HG03457 (cell line): ENCODE measurements around the gene CCDC88C.

Experiments used
- ATAC-seq: cut with Tn5 transposase; IDR thresholded peaks from one replicate; pipeline ENCODE4 v1.9.1; 2021; ENCODE audit warnings: moderate number of reproducible peaks; ENCODE audit not compliant: unreplicated experiment

CCDC88C gene

DNA sequence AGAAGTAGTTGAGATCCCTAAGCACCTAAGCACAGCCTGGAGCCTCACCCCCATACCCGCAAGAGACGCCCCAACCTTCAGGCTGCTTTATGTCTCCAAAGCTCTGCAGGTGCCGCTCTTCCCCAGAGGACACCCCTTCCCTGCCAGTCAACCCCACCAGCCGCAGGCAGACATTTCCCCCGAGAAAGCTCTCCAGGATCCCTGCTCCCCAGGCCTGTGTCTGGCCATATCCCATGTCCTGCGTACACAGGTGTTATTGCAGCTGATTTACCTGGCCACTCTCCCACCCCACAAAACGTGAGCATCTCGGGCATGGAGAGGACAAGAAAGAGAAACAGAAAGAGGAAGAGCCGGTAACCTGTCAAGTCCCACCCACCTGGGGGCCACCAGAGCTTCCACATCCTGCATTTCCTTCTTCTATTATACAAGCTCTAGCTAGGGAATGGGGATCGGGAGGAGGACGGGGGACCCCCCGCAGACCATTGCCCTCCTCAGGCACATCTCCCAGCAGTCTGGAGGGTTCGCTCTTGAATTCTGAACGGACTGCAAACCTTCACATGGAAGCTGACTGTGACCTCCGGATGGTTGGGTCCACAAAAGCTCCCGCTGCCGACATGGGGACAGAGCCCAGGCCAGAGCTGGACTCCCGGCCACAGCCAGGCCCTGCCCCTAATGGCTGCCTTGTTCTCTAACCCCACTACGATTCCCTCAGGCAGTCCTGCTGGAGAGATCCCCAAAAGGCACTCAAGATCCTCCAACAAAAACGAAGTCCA is 17.6 kb downstream of the CCDC88C start:
- ATAC-seq, result no peak

DNA sequence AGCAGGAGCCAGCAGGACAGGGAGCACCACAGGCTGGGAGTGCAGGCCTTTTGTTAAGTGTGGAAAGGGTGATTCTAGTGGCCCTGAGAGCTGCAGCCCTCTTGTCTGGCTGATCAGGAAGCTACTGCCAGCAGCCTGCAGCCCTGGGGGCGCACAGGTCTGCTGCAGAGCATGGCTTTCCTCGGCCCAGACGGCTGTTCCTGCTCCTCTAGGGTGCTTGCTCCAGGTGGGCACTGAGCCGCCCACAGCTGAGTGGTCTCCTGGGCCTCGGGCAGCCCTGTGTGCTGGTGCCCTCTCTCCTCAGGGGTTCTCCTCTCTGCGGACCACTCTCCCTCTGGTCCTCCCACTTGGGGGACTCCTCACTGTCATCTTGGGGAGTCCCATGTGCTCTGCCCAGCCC is 18.9 kb downstream of the CCDC88C start:
- ATAC-seq, result no peak

DNA sequence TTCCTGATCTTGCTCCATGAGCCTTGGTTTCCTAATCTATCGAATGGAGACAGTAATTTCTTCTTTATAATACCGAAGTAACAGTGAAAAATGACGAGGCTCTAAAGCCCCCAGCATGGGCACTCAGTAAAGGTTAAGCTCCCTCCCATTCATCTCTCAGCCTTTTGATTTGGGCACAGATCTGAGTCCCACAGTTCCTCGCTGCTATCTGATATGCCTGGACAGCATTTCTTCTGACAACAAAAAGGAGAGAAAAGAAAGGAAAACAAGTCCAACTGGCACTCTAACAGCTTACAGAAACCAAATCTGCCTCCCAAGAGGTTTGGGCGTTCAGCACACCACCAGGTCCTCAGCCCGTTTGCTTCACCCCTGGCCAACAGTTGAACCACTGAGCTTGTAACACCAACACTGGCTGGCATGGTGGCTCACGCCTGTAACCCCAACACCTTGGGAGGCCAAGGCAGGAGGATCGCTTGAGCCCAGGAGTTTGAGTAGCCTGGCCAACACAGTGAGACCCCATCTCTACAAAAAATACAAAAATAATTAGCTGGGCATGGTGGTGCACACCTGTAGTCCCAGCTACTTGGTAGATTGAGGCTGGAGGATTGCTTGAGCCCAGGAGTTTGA is 19.5 kb downstream of the CCDC88C start:
- ATAC-seq, result no peak

DNA sequence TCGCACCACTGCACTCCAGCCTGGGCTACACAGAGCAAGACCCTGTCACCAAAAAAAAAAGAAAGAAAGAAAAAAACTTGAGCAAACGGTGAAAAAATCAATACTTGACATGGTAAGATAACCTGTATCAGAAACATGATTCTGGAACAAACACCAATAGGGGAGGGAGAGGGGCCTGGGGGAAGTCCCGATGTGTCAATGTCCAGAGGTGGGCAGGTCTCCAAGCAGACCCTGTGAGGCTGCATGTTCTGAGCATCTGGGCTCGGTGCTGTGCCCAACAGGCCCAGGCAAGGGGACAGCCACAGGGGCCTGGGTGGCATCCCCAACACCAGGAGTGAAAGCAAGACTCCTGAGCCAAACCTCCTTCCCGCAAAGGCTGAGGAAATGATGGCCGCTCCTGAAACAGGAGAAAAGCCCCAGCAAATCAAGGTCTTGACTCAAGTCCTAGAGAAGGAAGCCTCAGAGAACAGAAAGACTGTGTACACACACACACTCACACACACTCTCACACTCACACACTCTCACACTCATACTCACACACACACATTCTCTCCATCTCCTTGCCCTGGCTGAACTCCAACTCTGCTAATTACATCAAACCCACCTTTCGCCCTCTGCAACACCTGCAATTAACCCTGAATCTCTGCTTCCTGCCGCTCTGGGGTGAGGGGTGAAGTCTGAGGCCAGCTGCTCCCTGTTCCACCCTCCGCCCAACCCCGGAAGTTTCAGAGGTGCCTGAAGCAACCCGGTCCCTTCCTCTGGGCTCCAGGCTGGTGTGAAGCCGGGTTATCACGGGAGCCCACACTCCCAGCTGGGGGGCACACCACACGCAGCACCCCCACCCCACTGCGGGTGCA is 20.4 kb downstream of the CCDC88C start:
- peak; percentile 71 for ATAC-seq

DNA sequence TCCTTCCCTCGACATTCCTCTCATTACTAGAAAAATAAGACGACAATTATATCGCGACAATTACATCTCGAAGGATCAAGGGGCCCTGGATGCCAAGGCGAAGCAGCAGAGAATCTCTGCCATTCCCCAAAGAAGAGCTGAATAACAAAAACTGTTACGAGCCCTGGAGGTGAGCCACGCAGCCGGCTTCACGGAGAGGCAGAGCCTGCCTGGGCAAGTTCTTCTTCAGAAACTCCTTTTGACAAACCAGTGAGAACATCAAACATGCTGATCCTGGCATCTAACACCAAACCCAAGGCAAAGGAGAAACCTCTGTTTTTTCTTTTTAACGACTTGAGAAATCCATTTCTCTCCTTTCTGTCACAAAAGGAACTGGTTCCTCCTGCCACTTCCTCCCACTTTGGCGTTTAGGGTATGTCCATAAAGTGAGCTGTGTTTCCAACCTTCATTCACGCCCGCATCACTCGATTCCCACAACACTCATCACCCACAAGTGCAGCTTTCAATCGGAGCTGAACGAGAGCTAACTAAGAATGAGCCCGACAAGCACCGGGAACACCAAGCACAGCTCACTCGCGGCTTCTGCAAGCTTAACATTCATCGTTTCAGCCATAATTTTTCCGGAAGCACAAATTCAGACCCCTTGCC is 21.5 kb downstream of the CCDC88C start:
- ATAC-seq, result no peak

DNA sequence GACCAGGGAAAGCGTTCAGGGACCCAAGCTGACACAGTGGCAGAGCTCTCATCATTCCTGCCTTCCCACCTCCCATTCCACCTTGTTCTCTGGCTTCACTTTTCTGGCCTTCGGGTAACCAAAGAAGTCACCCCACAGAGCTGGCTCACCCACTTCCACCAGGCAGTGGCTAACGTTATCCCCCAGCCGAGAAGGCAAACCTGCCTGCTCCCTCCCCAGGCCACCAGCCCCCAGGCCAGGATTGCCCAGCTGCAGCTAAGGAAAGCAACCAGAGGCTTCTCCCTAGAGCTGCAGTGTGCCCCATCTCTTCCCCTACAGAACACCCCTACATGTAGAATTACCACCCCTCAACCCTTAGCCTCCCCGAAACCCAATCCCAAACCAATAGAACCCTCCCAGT is 22.2 kb downstream of the CCDC88C start:
- ATAC-seq, result no peak

DNA sequence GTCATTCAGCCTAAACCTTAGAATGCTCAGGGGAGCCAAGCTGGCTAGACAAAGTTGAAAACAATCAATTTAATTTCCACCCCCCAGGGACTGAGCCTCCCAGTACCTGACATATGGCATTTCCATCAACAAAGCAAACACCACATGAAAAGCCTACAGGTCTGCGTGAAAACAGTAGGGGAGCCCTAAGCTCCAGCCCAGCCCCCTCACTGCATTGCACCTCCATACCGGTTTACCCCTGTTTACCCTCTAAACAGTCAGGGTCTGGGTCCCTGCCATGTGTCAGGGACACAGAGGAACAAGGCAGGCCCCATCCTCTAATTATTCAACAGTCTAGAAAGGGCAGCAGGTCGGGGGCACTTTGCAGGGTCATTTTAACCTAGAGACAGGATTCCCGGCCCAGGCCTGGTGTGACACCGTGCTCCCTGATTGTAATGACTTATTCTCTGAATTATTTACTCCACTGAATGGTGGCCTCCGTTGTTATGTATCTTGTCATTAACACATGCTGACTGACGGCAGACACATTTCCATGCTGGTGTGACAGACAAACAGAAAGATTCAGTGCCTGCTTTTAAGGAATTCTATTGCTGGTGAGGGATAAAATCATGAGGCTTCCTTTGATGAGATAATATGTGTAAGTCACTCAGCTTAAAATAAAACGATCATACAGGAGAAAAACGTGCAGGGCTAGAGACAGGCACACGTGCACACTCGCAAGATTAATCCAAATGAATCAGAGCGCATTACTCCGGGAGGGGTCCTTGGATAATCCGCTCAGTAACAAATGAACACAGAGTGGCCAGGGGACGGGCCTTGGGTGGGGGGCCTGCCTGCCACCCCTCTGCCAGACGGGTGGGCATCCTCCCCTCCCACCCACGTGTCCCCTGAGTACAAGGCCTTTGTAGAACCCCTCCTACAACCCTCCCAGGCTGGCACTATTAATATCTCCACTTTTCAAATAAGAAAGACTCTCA is 23.2 kb downstream of the CCDC88C start:
- ATAC-seq, result no peak

DNA sequence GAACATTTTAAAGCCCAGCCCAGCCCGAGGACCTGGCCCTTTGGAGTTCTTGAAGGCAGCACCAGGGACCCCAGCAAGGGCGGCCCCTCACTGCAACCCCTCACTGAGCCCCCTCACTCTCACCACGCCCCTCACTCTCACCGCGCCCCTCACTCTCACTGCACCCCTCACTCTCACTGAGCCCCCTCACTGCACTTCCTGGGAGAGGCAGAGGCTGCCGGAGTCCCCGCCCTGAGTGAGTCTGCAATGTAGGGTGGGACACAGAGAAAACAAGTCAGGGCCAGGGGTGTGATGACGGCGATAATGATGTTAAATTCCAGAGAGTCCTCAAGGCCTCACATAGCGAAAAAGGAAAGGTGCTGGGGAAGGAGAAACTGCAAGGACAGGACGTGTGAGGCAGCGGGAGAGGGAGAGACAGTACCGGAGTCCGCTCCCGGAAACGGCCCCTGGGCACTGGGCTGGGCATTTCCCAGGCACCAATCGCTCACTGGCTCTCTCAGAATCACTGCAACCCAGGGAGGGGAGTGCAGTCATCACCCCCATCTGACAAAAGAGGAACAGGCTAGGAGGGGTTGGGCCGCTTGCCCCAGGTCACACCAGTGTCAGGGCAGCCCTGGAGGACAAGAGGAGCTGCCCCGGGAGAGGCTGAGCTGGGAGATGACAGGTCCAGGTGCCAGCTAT is 24.9 kb downstream of the CCDC88C start:
- no peak for ATAC-seq

DNA sequence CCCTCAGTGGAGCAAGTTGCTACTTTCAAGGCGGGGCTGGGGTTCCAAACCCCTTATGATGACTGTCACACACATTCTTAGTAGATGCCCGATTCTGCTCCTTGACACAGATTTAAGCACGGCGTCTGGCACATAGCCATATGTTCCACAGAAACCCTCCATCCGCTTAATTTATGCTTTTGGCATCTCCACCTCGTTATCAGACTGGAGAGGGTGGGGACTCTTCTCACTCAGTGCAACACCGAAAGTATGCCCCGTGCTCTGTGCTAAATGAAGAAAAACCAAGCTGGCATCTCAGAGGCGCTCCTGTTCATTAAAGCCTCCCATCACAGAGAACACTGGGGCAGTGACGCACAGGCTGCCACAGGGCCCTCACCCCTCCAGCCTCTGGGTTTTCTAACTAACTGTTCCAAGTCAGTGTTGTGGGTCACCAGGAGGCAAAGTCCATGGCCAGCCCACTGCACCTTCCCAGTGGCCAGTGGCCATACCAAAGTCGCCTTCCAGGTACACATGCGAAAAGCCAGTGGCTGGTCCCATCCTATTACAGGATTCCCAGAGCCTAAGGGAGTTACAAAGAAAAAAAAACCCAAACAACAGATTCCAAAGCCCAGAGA is 27.3 kb downstream of the CCDC88C start:
- no peak for ATAC-seq

DNA sequence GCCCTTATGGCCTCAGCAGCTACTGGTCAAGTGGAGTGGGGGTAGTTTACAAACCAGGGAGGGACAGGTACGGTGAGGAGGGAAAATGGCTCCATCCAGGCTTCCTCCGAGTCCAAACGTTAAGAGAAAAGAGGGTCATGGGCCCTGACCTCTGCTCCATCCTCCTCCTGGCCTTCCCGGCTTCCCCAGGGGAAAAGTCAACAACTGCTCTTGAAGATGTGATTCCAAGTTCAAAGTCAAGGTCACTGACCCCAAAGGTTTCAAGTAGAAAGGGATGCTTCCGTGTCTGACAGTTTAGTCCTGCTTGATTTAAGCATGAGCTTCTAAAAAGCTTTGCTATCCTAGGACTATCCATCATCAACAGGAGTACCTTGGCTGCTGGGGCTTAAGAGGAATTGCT is 28.5 kb downstream of the CCDC88C start:
- no peak for ATAC-seq

DNA sequence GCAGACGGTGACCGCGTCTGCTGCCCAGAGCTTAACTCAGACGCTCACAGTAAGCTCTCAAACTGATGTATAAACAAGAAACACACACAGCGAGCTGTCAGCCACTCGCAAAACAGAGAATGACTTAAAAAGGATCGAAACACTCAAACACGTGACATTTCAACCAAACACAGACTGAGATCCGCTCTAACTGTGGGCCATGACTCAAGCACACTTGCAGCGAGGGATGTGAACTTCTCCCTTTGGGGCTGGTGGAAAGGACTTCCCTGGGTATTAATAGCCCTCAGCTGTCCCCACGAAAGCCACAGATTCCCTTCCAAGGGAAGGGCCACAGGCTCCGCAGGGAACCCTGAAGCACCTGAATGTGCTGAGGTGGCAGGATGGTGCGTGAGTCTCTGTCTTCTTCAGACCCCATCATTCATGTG is 29.1 kb downstream of the CCDC88C start:
- no peak for ATAC-seq

DNA sequence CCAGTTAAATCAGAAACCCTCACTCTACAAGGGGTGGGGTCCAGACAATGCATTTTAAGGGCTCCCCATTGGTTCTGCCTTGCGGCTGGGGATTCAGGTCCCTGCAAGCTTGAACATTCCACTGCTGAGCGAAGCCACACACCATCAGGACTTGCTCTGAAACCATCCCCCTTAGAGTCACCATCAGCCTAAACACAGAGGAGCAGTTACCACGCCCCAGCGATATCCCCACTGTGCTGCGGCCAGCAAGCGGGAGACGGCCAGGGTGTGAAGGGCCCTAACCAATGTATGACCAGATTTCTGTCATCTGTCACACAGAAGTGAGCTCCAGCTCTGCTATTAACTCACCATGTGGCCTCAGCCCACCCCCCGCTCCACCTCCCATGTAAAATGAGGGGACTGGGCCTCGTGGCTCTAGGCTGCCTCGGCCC is 29.7 kb downstream of the CCDC88C start:
- no peak for ATAC-seq

DNA sequence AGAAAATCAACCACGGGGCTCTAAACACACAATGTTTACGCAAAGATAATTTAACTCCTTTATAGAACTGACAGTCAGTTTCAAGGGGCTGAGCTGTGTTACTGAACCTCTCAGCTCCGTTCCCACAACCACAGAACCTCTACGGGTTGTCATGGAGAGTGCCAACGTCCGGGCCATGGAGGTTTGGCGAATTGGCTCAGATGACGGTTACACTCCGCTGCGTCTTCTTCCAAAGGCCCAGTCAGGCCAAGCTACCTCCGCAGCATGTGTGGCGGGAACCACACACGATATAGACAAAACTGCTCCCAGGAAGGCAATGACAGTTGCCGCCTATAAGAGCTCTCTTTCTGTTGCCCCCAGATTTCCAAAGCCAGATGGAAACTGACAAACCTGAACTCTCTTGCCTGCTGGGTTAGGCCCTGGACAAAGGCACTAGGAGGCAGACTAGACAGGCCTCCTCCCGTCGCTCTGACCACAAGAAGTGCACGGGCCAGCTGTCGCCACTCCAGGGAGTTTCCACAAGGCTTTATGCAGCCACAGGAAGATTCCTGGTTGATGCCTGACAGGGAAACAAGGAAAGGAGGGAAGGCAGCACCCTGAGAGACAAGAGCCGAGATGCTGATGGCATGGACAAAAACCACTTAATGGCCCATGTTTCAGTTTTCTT is 30.3 kb downstream of the CCDC88C start:
- ATAC-seq, result no peak

DNA sequence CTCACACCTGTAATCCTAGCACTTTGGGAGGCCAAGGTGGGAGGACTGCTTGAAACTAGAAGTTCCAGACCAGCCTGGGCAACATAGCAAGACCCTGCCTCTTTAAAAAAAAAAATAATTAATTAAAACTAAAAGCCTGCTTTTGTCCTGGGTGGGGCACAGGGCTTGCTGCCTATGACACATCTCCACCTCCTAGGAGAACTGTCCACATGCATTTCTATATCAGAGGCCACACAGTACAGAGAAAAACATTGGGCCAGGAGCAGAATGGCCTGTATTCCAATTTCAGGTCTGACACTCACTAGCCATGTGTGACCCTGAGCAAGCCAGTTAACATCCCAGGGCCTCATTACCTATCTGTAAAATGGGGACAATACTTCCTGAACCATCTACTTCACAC is 31.9 kb downstream of the CCDC88C start:
- no peak for ATAC-seq

DNA sequence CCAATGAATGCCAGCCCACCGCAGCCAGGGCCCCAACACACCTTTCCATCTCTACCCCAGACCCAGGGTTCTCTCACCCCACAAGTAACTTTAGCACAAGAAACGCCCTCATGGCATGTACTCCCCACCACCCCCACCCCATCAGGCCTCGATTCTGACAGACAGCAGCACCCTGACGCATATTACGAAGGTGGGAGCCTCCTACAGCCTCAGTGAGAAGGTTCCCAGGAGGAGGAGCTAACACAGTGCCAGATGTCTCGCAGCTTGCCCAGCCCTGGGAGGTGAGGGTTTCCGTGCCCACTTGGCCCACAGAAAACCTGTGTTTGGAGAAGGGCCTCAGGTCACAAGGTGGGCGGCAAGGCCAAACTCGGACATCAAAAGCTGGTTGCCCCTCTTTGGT is 32.4 kb downstream of the CCDC88C start:
- ATAC-seq, result no peak

DNA sequence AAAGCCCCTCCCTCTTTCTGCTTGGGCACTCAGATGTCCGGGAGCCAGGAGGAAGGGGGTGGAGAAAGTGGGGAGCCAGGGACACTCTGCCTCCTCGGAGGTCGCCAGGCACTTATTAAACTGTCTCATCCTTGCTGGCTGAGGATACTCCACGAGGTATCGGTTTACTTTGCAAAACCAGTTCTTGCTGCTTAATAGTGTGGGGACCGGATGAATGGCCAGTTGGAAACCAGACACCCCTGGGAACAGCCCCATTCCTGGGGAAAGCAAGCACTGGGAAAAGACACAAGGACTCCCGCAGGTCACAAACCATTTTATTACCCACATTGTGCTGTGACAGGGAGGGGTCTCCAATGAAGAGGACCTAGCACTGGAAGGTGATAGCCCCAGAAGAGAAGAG is 34.2 kb downstream of the CCDC88C start:
- no peak for ATAC-seq

DNA sequence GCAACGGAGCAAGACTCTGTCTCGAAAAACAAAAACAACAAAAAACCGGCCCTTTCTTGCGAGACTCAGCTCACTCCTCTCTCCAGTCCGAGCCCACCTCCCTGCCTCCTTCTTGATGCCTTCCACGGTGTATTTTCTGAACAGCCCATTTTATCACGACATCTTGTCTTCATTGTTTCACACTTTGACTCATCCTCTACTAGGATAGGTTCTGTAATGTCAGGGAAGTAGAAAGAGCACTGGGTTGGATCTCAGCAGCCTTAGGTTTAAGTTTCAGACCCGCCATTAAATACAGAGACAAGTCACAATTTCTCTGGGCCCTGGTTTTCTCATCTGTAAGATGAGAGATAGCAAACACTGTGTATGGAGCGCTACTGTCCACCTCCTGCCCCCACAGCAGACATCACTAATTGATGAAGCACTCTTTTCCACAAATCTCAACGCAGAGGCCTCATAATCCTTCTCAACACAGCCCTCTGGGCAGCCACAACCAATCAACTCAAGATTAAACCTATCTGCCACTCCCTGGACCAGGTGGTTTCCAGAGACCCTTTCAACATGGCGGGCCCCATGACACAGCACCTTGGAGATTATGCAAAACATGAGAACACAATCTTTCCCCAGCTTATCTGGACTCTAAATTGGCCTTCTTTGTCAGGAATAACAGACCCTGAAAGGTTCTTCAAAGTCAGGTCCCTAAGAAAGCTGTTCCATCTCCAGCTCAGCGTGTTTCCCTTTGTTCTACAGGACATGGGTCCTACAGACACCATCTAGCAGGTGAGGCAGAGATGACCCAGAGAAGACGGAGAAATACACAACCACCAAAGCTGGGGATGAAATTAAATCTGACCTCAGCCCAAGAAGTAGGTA is 35.6 kb downstream of the CCDC88C start:
- no peak for ATAC-seq
